H1 (cell line): Measurements from ENCODE around the gene COL5A1. TPM values are rescaled to one million over a fixed set of nuclear protein-coding genes. Genes with fewer than 3 reads are reported as not detected.

Experiments used
- CTCF ChIA-PET: fragments of 300-600 bp; sonication (Branson Sonifier 250); formaldehyde crosslinking; loops from one replicate; lab custom pipeline; 2021; ENCODE audit not compliant: partially characterized antibody; lab: Charles Lee
- POLR2A ChIA-PET: fragments of 300-600 bp; sonication (Branson Sonifier 250); formaldehyde crosslinking; loops from one replicate; lab custom pipeline; 2021; ENCODE audit warnings: inconsistent platforms; ENCODE audit not compliant: partially characterized antibody; lab: Charles Lee
- DNase-seq, 2 experiments: peaks; one replicate each; pipeline versions ENCODE4 v3.0.0 to v3.0.0-alpha.2; 2010 to 2022; ENCODE audit warnings: low spot score in 2 of 2, low read depth in 1 of 2, mixed read lengths in 1 of 2
- FAIRE-seq: peaks from 2 replicates; lab custom pipeline; 2011; peaks lifted over from hg19 to GRCh38; lab: Jason Lieb, UNC
- H2AFZ ChIP-seq: 2 replicates; pipeline ENCODE4 v1.8.1; 2012; ENCODE audit warnings: low read length, inconsistent platforms
- H2AK5ac ChIP-seq: 2 replicates; pipeline ENCODE4 v1.6.1; 2013; ENCODE audit warnings: low read depth, low read length
- H2BK120ac ChIP-seq: replicated peaks from 2 replicates; pipeline ENCODE3; 2013; ENCODE audit warnings: low read depth, low read length, inconsistent platforms
- H2BK12ac ChIP-seq: 2 replicates; pipeline ENCODE4 v1.6.1; 2013; ENCODE audit warnings: low read depth, low read length
- H2BK15ac ChIP-seq: 2 replicates; pipeline ENCODE4 v1.6.1; 2013; ENCODE audit warnings: low read length
- H2BK20ac ChIP-seq: 2 replicates; pipeline ENCODE4 v1.6.1; 2013; ENCODE audit warnings: low read length
- H2BK5ac ChIP-seq: 2 replicates; pipeline ENCODE4 v1.6.1; 2013; ENCODE audit warnings: low read depth, low read length
- H3K14ac ChIP-seq: 2 replicates; pipeline ENCODE4 v1.6.1; 2013; ENCODE audit warnings: inconsistent platforms; ENCODE audit not compliant: insufficient read length
- H3K18ac ChIP-seq: 2 replicates; pipeline ENCODE4 v1.6.1; 2013; ENCODE audit warnings: low read length; ENCODE audit errors: extremely low read depth
- H3K23ac ChIP-seq: 2 replicates; pipeline ENCODE4 v1.6.1; 2013; ENCODE audit warnings: inconsistent platforms; ENCODE audit not compliant: insufficient read length
- H3K23me2 ChIP-seq: 2 replicates; pipeline ENCODE4 v1.6.1; 2013; ENCODE audit warnings: low read depth, low read length
- H3K27ac ChIP-seq: 2 replicates; pipeline ENCODE4 v1.6.1; 2011; ENCODE audit warnings: low read depth, low read length, inconsistent platforms
- H3K27me3 ChIP-seq, 4 experiments: replicated peaks in 1 of 4; 1 replicate in 1 of 4; 2 replicates in 3 of 4; pipeline versions ENCODE4 v1.6.1 to v1.8.1; 2011 to 2013; ENCODE audit warnings: low read length in 3 of 4, mild to moderate bottlenecking in 3 of 4, inconsistent platforms in 2 of 4, mixed read lengths in 2 of 4, moderate library complexity in 1 of 4; ENCODE audit not compliant: control insufficient read depth in 3 of 4, insufficient read depth in 3 of 4; ENCODE audit errors: extremely low read depth in 1 of 4
- H3K36me3 ChIP-seq, 4 experiments: 2 replicates each; pipeline versions ENCODE4 v1.6.1 to v1.8.1; 2011 to 2013; ENCODE audit warnings: mild to moderate bottlenecking in 4 of 4, low read length in 3 of 4, moderate library complexity in 2 of 4, control low read depth in 1 of 4, inconsistent platforms in 1 of 4; ENCODE audit not compliant: insufficient read depth in 4 of 4, control insufficient read depth in 2 of 4
- H3K4ac ChIP-seq: replicated peaks from 2 replicates; pipeline ENCODE3; 2013; ENCODE audit warnings: low read length, low read depth, mixed read lengths, inconsistent platforms; ENCODE audit not compliant: insufficient read length
- H3K4me1 ChIP-seq, 4 experiments: replicated peaks in 1 of 4; 1 replicate in 1 of 4; 2 replicates in 3 of 4; pipeline versions ENCODE4 v1.6.1 to v1.8.1; 2011 to 2013; ENCODE audit warnings: low read length in 3 of 4, inconsistent platforms in 2 of 4, mixed read lengths in 1 of 4; ENCODE audit not compliant: insufficient read depth in 4 of 4, control insufficient read depth in 3 of 4
- H3K4me2 ChIP-seq, 2 experiments: 2 replicates each; pipeline versions ENCODE4 v1.6.1 to v1.8.1; 2011 to 2013; ENCODE audit warnings: low read depth in 2 of 2, low read length in 2 of 2, control low read depth in 1 of 2, inconsistent platforms in 1 of 2, mild to moderate bottlenecking in 1 of 2; ENCODE audit not compliant: insufficient read depth in 1 of 2
- H3K4me3 ChIP-seq, 4 experiments: fragments of 200-600, 300-600 bp in 1 of 4; sonication (generic), shearing (Covaris generic), sonication (Bioruptor Twin) in 1 of 4; 2 replicates each; pipeline versions ENCODE4 v1.5.1 to v1.8.1; 2011 to 2016; ENCODE audit warnings: low read length in 4 of 4, low read depth in 3 of 4, control low read depth in 2 of 4, inconsistent platforms in 2 of 4, mild to moderate bottlenecking in 2 of 4, mixed read lengths in 1 of 4, moderate library complexity in 1 of 4; ENCODE audit not compliant: insufficient read depth in 2 of 4; ENCODE audit errors: extremely low read depth in 1 of 4
- H3K56ac ChIP-seq: replicated peaks from 2 replicates; pipeline ENCODE3; 2013; ENCODE audit warnings: low read depth, mild to moderate bottlenecking, mixed read lengths, low read length, inconsistent platforms; ENCODE audit not compliant: insufficient read length
- H3K79me1 ChIP-seq: 2 replicates; pipeline ENCODE4 v1.6.1; 2013; ENCODE audit warnings: low read depth, low read length, control low read depth
- H3K79me2 ChIP-seq, 2 experiments: 2 replicates each; pipeline versions ENCODE4 v1.6.1 to v1.8.1; 2012 to 2013; ENCODE audit warnings: low read length in 2 of 2, mild to moderate bottlenecking in 2 of 2, inconsistent platforms in 1 of 2; ENCODE audit not compliant: insufficient read depth in 2 of 2, control insufficient read depth in 1 of 2
- H3K9ac ChIP-seq, 4 experiments: replicated peaks in 1 of 4; 1 replicate in 1 of 4; 2 replicates in 3 of 4; pipeline versions ENCODE4 v1.6.1 to v1.8.1; 2011 to 2013; ENCODE audit warnings: low read depth in 3 of 4, low read length in 3 of 4, control low read depth in 2 of 4, mild to moderate bottlenecking in 2 of 4, moderate library complexity in 2 of 4, inconsistent platforms in 1 of 4; ENCODE audit errors: extremely low read depth in 1 of 4
- H3K9me3 ChIP-seq, 2 experiments: 2 replicates each; pipeline versions ENCODE4 v1.6.1 to v1.8.1; 2012 to 2013; ENCODE audit warnings: mild to moderate bottlenecking in 2 of 2, moderate library complexity in 2 of 2, control low read depth in 1 of 2, inconsistent platforms in 1 of 2, low read depth in 1 of 2, low read length in 1 of 2, mixed read lengths in 1 of 2; ENCODE audit not compliant: insufficient read depth in 2 of 2
- H4K20me1 ChIP-seq, 2 experiments: replicated peaks in 1 of 2; 2 replicates each; pipeline versions ENCODE3 to v1.8.1; 2011 to 2013; ENCODE audit warnings: inconsistent platforms in 2 of 2, low read length in 2 of 2, mild to moderate bottlenecking in 1 of 2; ENCODE audit not compliant: insufficient read depth in 2 of 2, control insufficient read depth in 1 of 2
- H4K5ac ChIP-seq: 2 replicates; pipeline ENCODE4 v1.6.1; 2013; ENCODE audit warnings: low read length, low read depth, mixed read lengths, inconsistent platforms; ENCODE audit not compliant: insufficient read length
- H4K8ac ChIP-seq: 2 replicates; pipeline ENCODE4 v1.8.0; 2013; ENCODE audit warnings: mild to moderate bottlenecking, moderate library complexity, low read length, inconsistent platforms; ENCODE audit not compliant: insufficient read depth; ENCODE audit errors: extremely low read depth
- H4K91ac ChIP-seq: replicated peaks from 2 replicates; pipeline ENCODE3; 2013; ENCODE audit warnings: low read length, mixed read lengths, inconsistent platforms; ENCODE audit not compliant: insufficient read length
- HDAC2 ChIP-seq, 2 experiments: fragments of 300-600 bp in 1 of 2; sonication (generic) in 1 of 2; IDR thresholded peaks; 2 replicates each; pipeline ENCODE4 v1.6.1; 2011 to 2012; ENCODE audit warnings: low read depth in 2 of 2, low read length in 2 of 2, mild to moderate bottlenecking in 2 of 2, moderate library complexity in 2 of 2, borderline replicate concordance in 1 of 2, inconsistent platforms in 1 of 2
- KDM1A ChIP-seq: fragments of 200-600, 300-600 bp; sonication (generic); IDR thresholded peaks from 2 replicates; pipeline ENCODE4 v1.7.1; 2016; ENCODE audit warnings: mild to moderate bottlenecking, low read length, borderline replicate concordance
- SAP30 ChIP-seq: fragments of 300-600 bp; sonication (generic); IDR thresholded peaks from 2 replicates; pipeline ENCODE4 v1.7.1; 2012; ENCODE audit warnings: low read length, moderate library complexity, mild to moderate bottlenecking, inconsistent platforms; ENCODE audit not compliant: insufficient read depth, insufficient replicate concordance
- TAF7 ChIP-seq: optimal IDR thresholded peaks from 2 replicates; pipeline ENCODE3; 2011; ENCODE audit warnings: low read depth, mild to moderate bottlenecking, inconsistent platforms, low read length, moderate library complexity, borderline replicate concordance
- ZNF274 ChIP-seq: IDR thresholded peaks from 2 replicates; pipeline ENCODE4 v1.7.0; 2012; ENCODE audit warnings: low read length, borderline replicate concordance; ENCODE audit errors: extremely low read depth
- WGBS, 2 experiments: shearing (Covaris generic) in 1 of 2; methylation state at CpG; one replicate each; pipeline versions ENCODE4 v1.1.6 to v1.1.7; 2013 to 2015; ENCODE audit warnings: low lambda C conversion rate in 2 of 2, mixed read lengths in 2 of 2, inconsistent platforms in 1 of 2, low coverage in 1 of 2, missing lambda C conversion rate in 1 of 2; ENCODE audit not compliant: insufficient replicate concordance in 2 of 2, insufficient coverage in 1 of 2, insufficient read length in 1 of 2; ENCODE audit errors: extremely low coverage in 1 of 2, missing lambda C conversion rate in 1 of 2; 5-methylcytosine and 5-hydroxymethylcytosine counted together
- polyA plus RNA-seq, 7 experiments: library from polyadenylated mRNA; depleted of rRNA in 3 of 7; stranded (reverse) in 5 of 7; unstranded in 2 of 7; fragments of >200 nt in 5 of 7; fragments of 200-250 nt in 2 of 7; gene quantifications; 1 replicate in 5 of 7; 2 replicates in 1 of 7; 4 replicates in 1 of 7; pipeline versions ENCODE4 v1.2.1 to v1.2.3, GENCODE V29; 2011 to 2013; ENCODE audit warnings: missing spikeins in 2 of 7, mixed read lengths in 2 of 7
- total RNA-seq: library from RNA; stranded (reverse); fragmentation: NEBNext Ultra II Directional; extraction: Animal tissue kit (Norgen Biotek cat#: 25700); gene quantifications from 2 replicates; pipeline ENCODE4 v1.2.1, GENCODE V29; 2021

The COL5A1 gene
- total and polyA plus RNA-seq, 2 of the 8 experiments (the other 6 are each of a cell fraction or from before 2014, with no cell fraction given): 3.8 to 12.0 TPM

DNA sequence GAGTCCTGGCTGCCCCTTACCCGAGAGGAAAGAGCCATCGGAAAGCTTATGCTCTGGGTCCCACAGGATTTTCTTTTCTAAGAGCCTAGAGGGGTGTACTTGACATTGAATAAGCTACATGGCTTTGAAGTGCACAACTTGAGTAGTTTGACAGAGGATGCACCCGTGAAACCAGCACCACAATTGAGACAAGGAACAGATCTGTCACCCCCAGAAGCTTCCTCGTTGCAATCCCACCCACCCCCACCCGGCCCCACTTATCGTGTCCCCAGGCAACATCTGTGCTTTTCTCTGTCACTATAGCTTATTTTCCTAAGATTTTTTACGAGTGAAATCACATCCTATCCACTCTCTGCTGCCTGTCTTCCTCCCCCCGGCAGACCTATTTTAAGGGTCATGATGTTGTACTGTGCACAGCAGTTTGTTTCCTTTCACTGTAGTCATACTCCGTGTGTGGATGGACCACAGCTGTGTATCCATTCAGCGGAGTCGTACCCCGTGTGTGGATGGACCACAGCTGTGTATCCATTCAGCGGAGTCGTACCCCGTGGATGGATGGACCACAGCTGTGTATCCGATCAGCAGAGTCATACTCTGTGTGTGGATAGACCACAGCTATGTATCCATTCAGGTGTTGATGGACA, 230.2 kb downstream of the COL5A1 start:
- Histone ChIP-seq H3K9ac (no peak overlapping the region), H3K79me1 (no peaks in the 10 kb centered on the region), H4K5ac (no peak overlapping the region), H2BK12ac (no peak overlapping the region), H4K20me1 (no peaks in the 10 kb centered on the region), H3K23me2 (no peaks in the 10 kb centered on the region), H4K91ac (no peak overlapping the region), H2BK5ac (no peak overlapping the region), H3K27ac (no peak overlapping the region), H3K4me3 (no peak overlapping the region), H3K27me3 (no peaks in the 10 kb centered on the region), H3K36me3 (no peaks in the 10 kb centered on the region), H3K4me2 (no peak overlapping the region), H2AK5ac (no peak overlapping the region), H2AFZ (no peak overlapping the region), H2BK15ac (no peak overlapping the region), H3K56ac (no peak overlapping the region), H3K18ac (no peak overlapping the region), H3K4me1 (no peaks in the 10 kb centered on the region), H4K8ac (no peak overlapping the region), H3K79me2 (no peaks in the 10 kb centered on the region), H3K9me3 (no peaks in the 10 kb centered on the region; a peak in 1 of 4 replicates), H3K23ac (no peak overlapping the region), H3K4ac (no peak overlapping the region), H2BK20ac (no peak overlapping the region), H2BK120ac (no peak overlapping the region), H3K14ac (no peak overlapping the region)
- DNase-seq (no peak), FAIRE-seq (no peak)
- ChIA-PET POLR2A (no interaction called here), CTCF (interaction anchor here (0.9 to 1.5 kb wide), 2 partner anchors 111 to 180 kb away, joined by 4 read pairs; no protein-coding TSS in a partner anchor)
- TF ChIP-seq ZNF274: no peak
- TF ChIP-seq HDAC2 (IDR thresholded peaks at IDR 0.05; ENCODE audit: borderline replicate concordance in 1 of 2, low read depth in 2 of 2, low read length in 2 of 2): no peak
- no peak for TF ChIP-seq SAP30
- TF ChIP-seq KDM1A: no peak
- TF ChIP-seq TAF7: no peak
- WGBS, 2 experiments: 92% methylated on average over 15 of the region's 16 CpGs; no CpG with 5 or more reads in 1 of the 2 experiments
